ENCODE measurements around the gene DAO.
"Not testable (repeated sequence)": the region's sequence is repeated elsewhere in the genome, so short reads cannot be mapped to it uniquely, and the experiment has no call there.

GRCh38 chr12:108841825-108842224 is 38.1 kb upstream of the DAO start:
- TF ChIP-seq CTCF (conservative IDR thresholded peaks at IDR 0.05); EZH2 (IDR thresholded peaks at IDR 0.05; ENCODE audit: low read depth): not testable (repeated sequence)

Measured in PC-9 (cell line).